SU-DHL-6 (cell line): ENCODE data around the gene OAF.

Source experiments
- EZH2phosphoT487 ChIP-seq: fragments of 200-600 bp; sonication (generic), shearing (Covaris generic); conservative IDR thresholded peaks from 2 replicates; pipeline ENCODE4 v1.6.1; 2018; ENCODE audit warnings: mild to moderate bottlenecking, antibody characterized with exemption, low read length, moderate library complexity, mixed read lengths
- TF ChIP-seq, protein P1 (sequence below): fragments of 200-600 bp; sonication (generic); IDR thresholded peaks from one replicate; pipeline ENCODE4 v1.5.1; 2017; ENCODE audit warnings: antibody characterized with exemption, mild to moderate bottlenecking, low read length, moderate library complexity; ENCODE audit not compliant: insufficient read depth, poor library complexity, severe bottlenecking

- TF ChIP-seq, protein P1, sequence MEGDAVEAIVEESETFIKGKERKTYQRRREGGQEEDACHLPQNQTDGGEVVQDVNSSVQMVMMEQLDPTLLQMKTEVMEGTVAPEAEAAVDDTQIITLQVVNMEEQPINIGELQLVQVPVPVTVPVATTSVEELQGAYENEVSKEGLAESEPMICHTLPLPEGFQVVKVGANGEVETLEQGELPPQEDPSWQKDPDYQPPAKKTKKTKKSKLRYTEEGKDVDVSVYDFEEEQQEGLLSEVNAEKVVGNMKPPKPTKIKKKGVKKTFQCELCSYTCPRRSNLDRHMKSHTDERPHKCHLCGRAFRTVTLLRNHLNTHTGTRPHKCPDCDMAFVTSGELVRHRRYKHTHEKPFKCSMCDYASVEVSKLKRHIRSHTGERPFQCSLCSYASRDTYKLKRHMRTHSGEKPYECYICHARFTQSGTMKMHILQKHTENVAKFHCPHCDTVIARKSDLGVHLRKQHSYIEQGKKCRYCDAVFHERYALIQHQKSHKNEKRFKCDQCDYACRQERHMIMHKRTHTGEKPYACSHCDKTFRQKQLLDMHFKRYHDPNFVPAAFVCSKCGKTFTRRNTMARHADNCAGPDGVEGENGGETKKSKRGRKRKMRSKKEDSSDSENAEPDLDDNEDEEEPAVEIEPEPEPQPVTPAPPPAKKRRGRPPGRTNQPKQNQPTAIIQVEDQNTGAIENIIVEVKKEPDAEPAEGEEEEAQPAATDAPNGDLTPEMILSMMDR, result no peak
- TF ChIP-seq EZH2phosphoT487, result no peak
Observed at GRCh38 chr11:120267319-120267718, 56.5 kb downstream of the OAF start.
